IMR-90 (cell line): Measurements from ENCODE around the gene ZNF581. TPM values are rescaled to one million over a fixed set of nuclear protein-coding genes. Genes with fewer than 3 reads are reported as not detected.

ENCODE experiments used
- ATAC-seq: fragments of 200-7000 bp; cut with Tn5 transposase; 2 replicates; pipeline ENCODE4 v1.9.1; 2020; ENCODE audit warnings: low read depth, mild to moderate bottlenecking, moderate library complexity
- BruUV-seq: library from RNA; stranded (reverse); fragments of 400-500 nt; replicated peaks from 2 replicates; lab custom pipeline; 2021; lab: Mats Ljungman, UMichigan
- CTCF ChIA-PET: fragments of 300-600 bp; formaldehyde crosslinking; extraction: SDS; loops from one replicate; lab custom pipeline; 2021; ENCODE audit warnings: antibody characterized with exemption; lab: Yijun Ruan, JAX
- POLR2A ChIA-PET: fragments of 300-600 bp; sonication (Branson Sonifier 250); formaldehyde crosslinking; loops from one replicate; lab custom pipeline; 2022; ENCODE audit warnings: antibody characterized with exemption; ENCODE audit not compliant: unreplicated experiment; lab: Charles Lee
- DNase-seq: peaks from one replicate; pipeline ENCODE4 v3.0.0; 2013
- H2AFZ ChIP-seq: replicated peaks from 2 replicates; pipeline ENCODE3; 2013; ENCODE audit warnings: low read length, mild to moderate bottlenecking; ENCODE audit not compliant: poor library complexity
- H2AK5ac ChIP-seq: 2 replicates; pipeline ENCODE4 v1.6.1; 2013; ENCODE audit warnings: low read depth, low read length, inconsistent platforms
- H2AK9ac ChIP-seq: replicated peaks from 2 replicates; pipeline ENCODE3; 2013; ENCODE audit warnings: mild to moderate bottlenecking, low read depth, low read length, moderate library complexity; ENCODE audit not compliant: poor library complexity
- H2BK120ac ChIP-seq: 2 replicates; pipeline ENCODE4 v1.6.1; 2013; ENCODE audit warnings: low read depth, low read length, inconsistent platforms
- H2BK15ac ChIP-seq: 3 replicates; pipeline ENCODE4 v1.6.1; 2013; ENCODE audit warnings: low read depth, low read length, inconsistent platforms
- H2BK20ac ChIP-seq: 2 replicates; pipeline ENCODE4 v1.6.1; 2013; ENCODE audit warnings: low read depth, mild to moderate bottlenecking, inconsistent platforms, low read length, moderate library complexity
- H2BK5ac ChIP-seq: 2 replicates; pipeline ENCODE4 v1.6.1; 2013; ENCODE audit warnings: mild to moderate bottlenecking, low read depth, low read length, inconsistent platforms; ENCODE audit not compliant: poor library complexity, severe bottlenecking
- H3K14ac ChIP-seq: replicated peaks from 2 replicates; pipeline ENCODE4 v1.6.1; 2013; ENCODE audit warnings: low read depth, low read length, inconsistent platforms
- H3K18ac ChIP-seq: 2 replicates; pipeline ENCODE4 v1.6.1; 2013; ENCODE audit warnings: low read depth, low read length, control low read depth
- H3K23ac ChIP-seq: 2 replicates; pipeline ENCODE4 v1.6.1; 2013; ENCODE audit warnings: low read depth, low read length, inconsistent platforms
- H3K27ac ChIP-seq: 2 replicates; pipeline ENCODE4 v1.5.1; 2013; ENCODE audit warnings: mild to moderate bottlenecking, control low read depth, low read length; ENCODE audit not compliant: insufficient read depth
- H3K27me3 ChIP-seq: 2 replicates; pipeline ENCODE4 v1.6.1; 2013; ENCODE audit warnings: low read length; ENCODE audit not compliant: control insufficient read depth, insufficient read depth
- H3K36me3 ChIP-seq: 2 replicates; pipeline ENCODE4 v1.6.1; 2013; ENCODE audit warnings: low read length, mixed read lengths; ENCODE audit not compliant: control insufficient read depth, insufficient read depth
- H3K4ac ChIP-seq: 2 replicates; pipeline ENCODE4 v1.6.1; 2013; ENCODE audit warnings: low read depth, low read length, inconsistent platforms
- H3K4me1 ChIP-seq: 2 replicates; pipeline ENCODE4 v1.6.1; 2013; ENCODE audit warnings: low read length, mixed read lengths; ENCODE audit not compliant: control insufficient read depth, insufficient read depth
- H3K4me2 ChIP-seq: 2 replicates; pipeline ENCODE4 v1.6.1; 2013; ENCODE audit warnings: low read depth, mild to moderate bottlenecking, control low read depth, low read length, moderate library complexity
- H3K4me3 ChIP-seq: 2 replicates; pipeline ENCODE4 v1.5.1; 2013; ENCODE audit warnings: low read depth, mild to moderate bottlenecking, control low read depth, low read length, moderate library complexity; ENCODE audit not compliant: insufficient read depth
- H3K56ac ChIP-seq: 2 replicates; pipeline ENCODE4 v1.6.1; 2013; ENCODE audit warnings: low read length, inconsistent platforms; ENCODE audit not compliant: insufficient read depth; ENCODE audit errors: extremely low read depth
- H3K79me1 ChIP-seq, 2 experiments: 2 replicates each; pipeline ENCODE4 v1.6.1; 2013; ENCODE audit warnings: low read length in 2 of 2, inconsistent platforms in 1 of 2, low read depth in 1 of 2
- H3K9ac ChIP-seq: 2 replicates; pipeline ENCODE4 v1.6.1; 2013; ENCODE audit warnings: low read depth, low read length, control low read depth
- H3K9me1 ChIP-seq: 2 replicates; pipeline ENCODE4 v1.6.1; 2013; ENCODE audit warnings: low read length, inconsistent platforms; ENCODE audit not compliant: insufficient read depth
- H3K9me3 ChIP-seq: 2 replicates; pipeline ENCODE4 v1.6.1; 2013; ENCODE audit warnings: low read length; ENCODE audit not compliant: control insufficient read depth, insufficient read depth
- H4K20me1 ChIP-seq: 2 replicates; pipeline ENCODE4 v1.6.1; 2013; ENCODE audit warnings: low read length, inconsistent platforms; ENCODE audit not compliant: insufficient read depth
- H4K5ac ChIP-seq: 2 replicates; pipeline ENCODE4 v1.6.1; 2013; ENCODE audit warnings: mild to moderate bottlenecking, low read depth, low read length, control low read depth
- H4K8ac ChIP-seq, 2 experiments: 2 replicates each; pipeline ENCODE4 v1.6.1; 2013; ENCODE audit warnings: low read depth in 2 of 2, low read length in 2 of 2, control low read depth in 1 of 2, inconsistent platforms in 1 of 2
- H4K91ac ChIP-seq: 2 replicates; pipeline ENCODE4 v1.6.1; 2013; ENCODE audit warnings: low read depth, low read length, inconsistent platforms; ENCODE audit not compliant: insufficient read depth
- CEBPB ChIP-seq: IDR thresholded peaks from 2 replicates; pipeline ENCODE4 v1.6.1; 2012; ENCODE audit warnings: low read depth, low read length, improper control_type of control experiment
- CHD1 ChIP-seq: IDR thresholded peaks from 2 replicates; pipeline ENCODE4 v1.6.1; 2012; ENCODE audit warnings: low read depth, low read length, improper control_type of control experiment
- CTCF ChIP-seq: conservative IDR thresholded peaks from 2 replicates; pipeline ENCODE4 v1.5.1; 2012; ENCODE audit warnings: mild to moderate bottlenecking, low read depth, low read length, improper control_type of control experiment
- FOS ChIP-seq: fragments of 150-350 bp; IDR thresholded peaks from 2 replicates; pipeline ENCODE4 v1.6.1; 2016; ENCODE audit warnings: low read depth, low read length
- MXI1 ChIP-seq: IDR thresholded peaks from 2 replicates; pipeline ENCODE4 v1.6.1; 2012; ENCODE audit warnings: low read depth, mild to moderate bottlenecking, low read length, moderate library complexity, borderline replicate concordance
- NFE2L2 ChIP-seq: fragments of 150-350 bp; IDR thresholded peaks from 2 replicates; pipeline ENCODE4 v1.6.1; 2016; ENCODE audit warnings: low read depth, mild to moderate bottlenecking, low read length
- POLR2A ChIP-seq: IDR thresholded peaks from 2 replicates; pipeline ENCODE4 v1.6.1; 2012; ENCODE audit warnings: mild to moderate bottlenecking, low read depth, low read length
- RAD21 ChIP-seq: IDR thresholded peaks from 2 replicates; pipeline ENCODE4 v1.6.1; 2012; ENCODE audit warnings: low read length, improper control_type of control experiment
- RCOR1 ChIP-seq: IDR thresholded peaks from 2 replicates; pipeline ENCODE4 v1.6.1; 2012; ENCODE audit warnings: mild to moderate bottlenecking, low read length, improper control_type of control experiment; ENCODE audit not compliant: insufficient replicate concordance
- RFX5 ChIP-seq: IDR thresholded peaks from 2 replicates; pipeline ENCODE4 v1.8.0; 2012; ENCODE audit warnings: low read depth, mild to moderate bottlenecking, low read length, moderate library complexity
- SMC3 ChIP-seq: fragments of 150-350 bp; IDR thresholded peaks from 2 replicates; pipeline ENCODE4 v1.6.1; 2016; ENCODE audit warnings: low read depth, mild to moderate bottlenecking, antibody characterized with exemption, low read length, moderate library complexity
- USF2 ChIP-seq: fragments of 150-350 bp; IDR thresholded peaks from 2 replicates; pipeline ENCODE4 v1.6.1; 2017; ENCODE audit warnings: mild to moderate bottlenecking, antibody characterized with exemption, low read length, low read depth
- WGBS, 2 experiments: methylation state at CpG; one replicate each; pipeline versions ENCODE4 v1.1.5 to v1.1.7; 2013; ENCODE audit warnings: missing lambda C conversion rate in 2 of 2; ENCODE audit not compliant: insufficient read length in 1 of 2; ENCODE audit errors: extremely low coverage in 2 of 2; 5-methylcytosine and 5-hydroxymethylcytosine counted together
- dilution Hi-C: fragments of 300-500 bp; cut with HindIII; formaldehyde crosslinking; loops from one replicate; pipeline ENCODE4 v1.14.3; 2018; ENCODE audit warnings: low sequenced_read_pairs; ENCODE audit not compliant: unreplicated experiment
- in situ Hi-C: fragments of 300-500 bp; cut with MboI; formaldehyde crosslinking; loops from 3 replicates; pipeline ENCODE4 v1.14.3; 2019; ENCODE audit warnings: low sequenced_read_pairs, inconsistent platforms, mixed read lengths
- intact Hi-C: fragments of 100-400 bp; cut with micrococcal nuclease; formaldehyde crosslinking; loops from 2 replicates; pipeline ENCODE4 v1.10.0; 2022
- polyA plus RNA-seq, 3 experiments: library from polyadenylated mRNA; depleted of rRNA; stranded (reverse); fragments of >200 nt; gene quantifications; 2 replicates each; pipeline ENCODE4 v1.2.3, GENCODE V29; 2012; ENCODE audit warnings: low replicate concordance in 1 of 3
- total RNA-seq: library from RNA; depleted of rRNA; stranded (reverse); fragments of >200 nt; gene quantifications from 2 replicates; pipeline ENCODE4 v1.2.3, GENCODE V29; 2012
- TF ChIP-seq, protein P1 (sequence below): fragments of 150-350 bp; IDR thresholded peaks from 2 replicates; pipeline ENCODE4 v1.6.1; 2016; ENCODE audit warnings: low read depth, mild to moderate bottlenecking, low read length, moderate library complexity, borderline replicate concordance

The ZNF581 gene
- total and polyA plus RNA-seq, 2 of the 4 experiments (the other 2 are of a cell fraction) = 9.7 to 21.9 TPM

DNA sequence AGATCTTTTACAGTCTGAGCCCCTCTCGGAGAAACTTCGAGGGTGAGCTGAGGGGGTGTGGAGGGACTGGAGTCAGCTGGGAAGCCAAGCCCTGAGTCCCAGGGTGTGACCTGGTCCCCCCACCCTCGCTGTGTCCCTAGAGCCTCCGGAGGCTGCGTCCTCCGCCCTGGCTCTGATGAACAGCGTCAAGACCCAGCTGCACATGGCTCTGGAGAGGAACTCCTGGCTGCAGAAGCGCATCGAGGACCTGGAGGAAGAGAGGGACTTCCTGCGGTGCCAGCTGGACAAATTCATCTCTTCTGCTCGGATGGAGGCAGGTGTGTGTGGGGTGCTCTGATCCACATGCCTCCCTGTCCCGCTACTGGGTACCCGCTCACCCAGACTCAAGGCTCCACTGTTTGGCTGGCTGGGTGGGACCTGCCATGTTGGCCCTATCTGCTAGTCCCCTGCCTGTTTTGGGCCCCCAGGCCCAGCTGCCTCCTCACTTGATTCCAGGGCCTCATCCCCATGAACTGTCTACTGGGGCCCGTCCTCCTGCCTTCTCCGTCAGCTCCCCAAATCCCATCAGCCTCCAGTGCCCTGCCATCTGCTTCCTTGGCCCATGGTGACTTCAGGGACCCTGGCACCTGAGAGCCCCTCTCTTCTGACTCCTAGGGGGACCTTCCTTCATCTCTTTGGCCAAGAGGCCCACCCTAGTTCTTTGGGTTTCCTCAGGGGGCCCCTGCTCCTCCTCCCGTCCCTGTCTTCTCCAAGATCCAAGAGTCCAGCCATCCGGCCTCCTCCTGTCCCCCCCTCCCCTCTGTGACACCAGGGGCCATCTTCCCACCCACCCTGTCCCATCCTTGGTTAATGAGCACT lies 6.0 kb downstream of the ZNF581 start (continued):
- TF ChIP-seq CHD1 (no peak), RCOR1 (no peak)

- Histone ChIP-seq H4K5ac (no peak overlapping the region), H3K27ac (no peak overlapping the region), H2AK5ac (no peak overlapping the region), H3K9me1 (no peaks in the 10 kb centered on the region), H4K91ac (no peak overlapping the region), H2BK15ac (no peak overlapping the region), H3K9ac (no peak overlapping the region), H3K4me2 (no peak overlapping the region), H3K4me1 (peaks cover 5% of the 10 kb centered on the region), H3K4ac (no peak overlapping the region), H3K14ac (no peak overlapping the region), H2BK120ac (no peak overlapping the region), H4K20me1 (peaks cover 7% of the 10 kb centered on the region), H2AK9ac (no peak overlapping the region), H2AFZ (no peak overlapping the region), H3K23ac (no peak overlapping the region), H3K36me3 (peaks cover 13% of the 10 kb centered on the region), H3K79me1 (peaks cover 18 to 32% of the 10 kb centered on the region in 2 experiments), H3K27me3 (no peaks in the 10 kb centered on the region), H2BK20ac (no peak overlapping the region), H3K4me3 (no peak overlapping the region), H3K18ac (no peak overlapping the region), H4K8ac (no peak overlapping the region), H2BK5ac (no peak overlapping the region), H3K56ac (no peak overlapping the region), H3K9me3 (no peaks in the 10 kb centered on the region)
- ChIA-PET POLR2A (no interaction called here), CTCF (no interaction called here)
- no TSS peak for BruUV-seq
- WGBS, 2 experiments = 100% methylated on average over 1 of the region's 4 CpGs; no CpG with 5 or more reads in 1 of the 2 experiments
- dilution Hi-C loops = no loop called here
- DNase-seq (no peak), ATAC-seq (no peak)
- in situ Hi-C loops = loop anchor here (25.0 kb wide), 2 partner anchors 1188 to 1513 kb away; partner anchors contain the start of genes CDC42EP5, CNOT3 and LENG9
- intact Hi-C loops = no loop called here
- TF ChIP-seq FOS (no peak), MXI1 (no peak), POLR2A (no peak), NFE2L2 (no peak), CEBPB (no peak), CTCF (no peak), RAD21 (no peak), RFX5 (no peak), USF2 (no peak), SMC3 (no peak)
- TF ChIP-seq, protein P1, sequence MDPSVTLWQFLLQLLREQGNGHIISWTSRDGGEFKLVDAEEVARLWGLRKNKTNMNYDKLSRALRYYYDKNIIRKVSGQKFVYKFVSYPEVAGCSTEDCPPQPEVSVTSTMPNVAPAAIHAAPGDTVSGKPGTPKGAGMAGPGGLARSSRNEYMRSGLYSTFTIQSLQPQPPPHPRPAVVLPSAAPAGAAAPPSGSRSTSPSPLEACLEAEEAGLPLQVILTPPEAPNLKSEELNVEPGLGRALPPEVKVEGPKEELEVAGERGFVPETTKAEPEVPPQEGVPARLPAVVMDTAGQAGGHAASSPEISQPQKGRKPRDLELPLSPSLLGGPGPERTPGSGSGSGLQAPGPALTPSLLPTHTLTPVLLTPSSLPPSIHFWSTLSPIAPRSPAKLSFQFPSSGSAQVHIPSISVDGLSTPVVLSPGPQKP = no peak
Observed at GRCh38 chr19:55650126-55650557, 6.7 kb downstream of the ZNF581 start.
